H9 (cell line): ENCODE measurements around the gene FILIP1. TPM values are rescaled to one million over a fixed set of nuclear protein-coding genes. Genes with fewer than 3 reads are reported as not detected.

Source experiments
- DNase-seq: peaks from one replicate; pipeline ENCODE4 v3.0.0-alpha.2; 2017
- H2AFZ ChIP-seq: one replicate; pipeline ENCODE4 v1.6.1; 2013; ENCODE audit warnings: mild to moderate bottlenecking, low read length, control low read depth, moderate library complexity
- H2AK5ac ChIP-seq: 2 replicates; pipeline ENCODE4 v1.6.1; 2013; ENCODE audit warnings: low read length, control low read depth, mixed read lengths; ENCODE audit not compliant: insufficient read length
- H2BK120ac ChIP-seq: one replicate; pipeline ENCODE4 v1.6.1; 2013; ENCODE audit warnings: low read depth, mild to moderate bottlenecking, low read length, control low read depth, inconsistent platforms; ENCODE audit not compliant: poor library complexity, severe bottlenecking
- H2BK12ac ChIP-seq: 2 replicates; pipeline ENCODE4 v1.6.1; 2013; ENCODE audit warnings: low read length, control low read depth, mixed read lengths, low read depth; ENCODE audit not compliant: insufficient read length
- H2BK15ac ChIP-seq: 2 replicates; pipeline ENCODE4 v1.6.1; 2013; ENCODE audit warnings: low read depth, low read length, control low read depth
- H2BK20ac ChIP-seq: one replicate; pipeline ENCODE4 v1.6.1; 2013; ENCODE audit warnings: low read depth, mild to moderate bottlenecking, low read length, control low read depth, inconsistent platforms; ENCODE audit not compliant: poor library complexity, severe bottlenecking
- H2BK5ac ChIP-seq: 2 replicates; pipeline ENCODE4 v1.6.1; 2013; ENCODE audit warnings: low read length, control low read depth, mixed read lengths; ENCODE audit not compliant: insufficient read length
- H3K14ac ChIP-seq: 2 replicates; pipeline ENCODE4 v1.6.1; 2013; ENCODE audit warnings: low read length, control low read depth; ENCODE audit not compliant: insufficient read depth
- H3K18ac ChIP-seq: 2 replicates; pipeline ENCODE4 v1.6.1; 2013; ENCODE audit warnings: low read depth, mild to moderate bottlenecking, mixed read lengths, low read length, control low read depth; ENCODE audit not compliant: insufficient read length
- H3K23ac ChIP-seq: 2 replicates; pipeline ENCODE4 v1.6.1; 2013; ENCODE audit warnings: low read length, control low read depth, mixed read lengths, low read depth; ENCODE audit not compliant: insufficient read length
- H3K23me2 ChIP-seq: 2 replicates; pipeline ENCODE4 v1.6.1; 2013; ENCODE audit warnings: low read depth, mild to moderate bottlenecking, mixed read lengths, low read length, control low read depth; ENCODE audit not compliant: insufficient read length, poor library complexity, severe bottlenecking
- H3K27ac ChIP-seq: 2 replicates; pipeline ENCODE4 v1.5.1; 2013; ENCODE audit warnings: low read length, control low read depth, mixed read lengths, low read depth; ENCODE audit not compliant: insufficient read length
- H3K27me3 ChIP-seq: 2 replicates; pipeline ENCODE4 v1.6.1; 2013; ENCODE audit warnings: low read length, control low read depth, inconsistent platforms; ENCODE audit not compliant: insufficient read depth
- H3K4ac ChIP-seq: 2 replicates; pipeline ENCODE4 v1.6.1; 2013; ENCODE audit warnings: low read depth, mild to moderate bottlenecking, control low read depth, inconsistent platforms, low read length, moderate library complexity
- H3K4me1 ChIP-seq: 2 replicates; pipeline ENCODE4 v1.6.1; 2013; ENCODE audit warnings: low read length, control low read depth, inconsistent platforms; ENCODE audit not compliant: insufficient read depth
- H3K4me2 ChIP-seq: 2 replicates; pipeline ENCODE4 v1.6.1; 2013; ENCODE audit warnings: low read length, control low read depth, mixed read lengths; ENCODE audit not compliant: insufficient read length, insufficient read depth
- H3K56ac ChIP-seq: 2 replicates; pipeline ENCODE4 v1.6.1; 2013; ENCODE audit warnings: low read depth, mild to moderate bottlenecking, mixed read lengths, low read length, control low read depth; ENCODE audit not compliant: insufficient read length
- H3K79me1 ChIP-seq: 2 replicates; pipeline ENCODE4 v1.6.1; 2013; ENCODE audit warnings: low read depth, mild to moderate bottlenecking, moderate library complexity, low read length, control low read depth, inconsistent platforms; ENCODE audit not compliant: insufficient read depth, poor library complexity, severe bottlenecking
- H3K79me2 ChIP-seq: 2 replicates; pipeline ENCODE4 v1.6.1; 2013; ENCODE audit warnings: low read length, control low read depth, inconsistent platforms; ENCODE audit not compliant: insufficient read depth
- H3K9ac ChIP-seq: 2 replicates; pipeline ENCODE4 v1.6.1; 2013; ENCODE audit warnings: low read length, control low read depth, mixed read lengths; ENCODE audit not compliant: insufficient read length; ENCODE audit errors: extremely low read depth
- H3K9me3 ChIP-seq: one replicate; pipeline ENCODE4 v1.6.1; 2013; ENCODE audit warnings: low read depth, low read length, inconsistent platforms; ENCODE audit not compliant: control insufficient read depth
- H3T11ph ChIP-seq: one replicate; pipeline ENCODE4 v1.6.1; 2013; ENCODE audit warnings: mild to moderate bottlenecking, low read length, control low read depth, inconsistent platforms
- H4K20me1 ChIP-seq: one replicate; pipeline ENCODE4 v1.6.1; 2013; ENCODE audit not compliant: control insufficient read depth, insufficient read length, insufficient read depth
- H4K5ac ChIP-seq: 2 replicates; pipeline ENCODE4 v1.6.1; 2013; ENCODE audit warnings: low read depth, mild to moderate bottlenecking, mixed read lengths, low read length, control low read depth; ENCODE audit not compliant: insufficient read length
- H4K8ac ChIP-seq: replicated peaks from 2 replicates; pipeline ENCODE4 v1.6.1; 2013; ENCODE audit warnings: low read length, control low read depth, mixed read lengths, low read depth; ENCODE audit not compliant: insufficient read length
- H4K91ac ChIP-seq: 2 replicates; pipeline ENCODE4 v1.6.1; 2013; ENCODE audit warnings: low read depth, mild to moderate bottlenecking, moderate library complexity, mixed read lengths, low read length, control low read depth; ENCODE audit not compliant: insufficient read length
- H3K27ac Mint-ChIP-seq, 3 experiments: 2 replicates in 2 of 3; 3 replicates in 1 of 3; pipeline ENCODE4 v1.8.0; 2020 to 2021; ENCODE audit warnings: mixed read lengths in 3 of 3, mild to moderate bottlenecking in 1 of 3, moderate library complexity in 1 of 3
- H3K27me3 Mint-ChIP-seq: 2 replicates; pipeline ENCODE4 v1.8.0; 2021; ENCODE audit warnings: low read depth, mild to moderate bottlenecking, moderate library complexity, mixed read lengths
- H3K36me3 Mint-ChIP-seq, 3 experiments: 2 replicates in 2 of 3; 3 replicates in 1 of 3; pipeline ENCODE4 v1.8.0; 2020 to 2021; ENCODE audit warnings: low read depth in 3 of 3, mixed read lengths in 3 of 3; ENCODE audit not compliant: insufficient read depth in 1 of 3
- H3K4me1 Mint-ChIP-seq, 2 experiments: 2 replicates each; pipeline ENCODE4 v1.8.0; 2020; ENCODE audit warnings: mixed read lengths in 2 of 2
- H3K4me3 Mint-ChIP-seq, 2 experiments: 2 replicates in 1 of 2; 3 replicates in 1 of 2; pipeline ENCODE4 v1.8.0; 2020 to 2021; ENCODE audit warnings: mild to moderate bottlenecking in 2 of 2, mixed read lengths in 2 of 2, moderate library complexity in 1 of 2
- H3K9me3 Mint-ChIP-seq, 2 experiments: 2 replicates in 1 of 2; 3 replicates in 1 of 2; pipeline ENCODE4 v1.8.0; 2020; ENCODE audit warnings: mild to moderate bottlenecking in 2 of 2, mixed read lengths in 2 of 2, moderate library complexity in 1 of 2
- WGBS: extraction: QIAGEN DNeasy Blood & Tissue Kit; methylation state at CpG from one replicate; pipeline ENCODE4 v1.1.7; 2013; ENCODE audit warnings: missing lambda C conversion rate, low lambda C conversion rate, mixed read lengths; ENCODE audit not compliant: insufficient read length; ENCODE audit errors: extremely low coverage; 5-methylcytosine and 5-hydroxymethylcytosine counted together
- total RNA-seq: library from RNA; stranded (reverse); gene quantifications from 2 replicates; pipeline ENCODE4 v1.2.1, GENCODE V29; 2021
- TF ChIP-seq, protein P1 (sequence below): fragments of 200-600 bp; sonication (generic); conservative IDR thresholded peaks from 3 replicates; pipeline ENCODE4 v1.8.0; 2021; ENCODE audit warnings: antibody characterized with exemption, mild to moderate bottlenecking

Gene FILIP1
- total RNA-seq, 1 experiment from 2014 or later = 10.5 TPM

DNA sequence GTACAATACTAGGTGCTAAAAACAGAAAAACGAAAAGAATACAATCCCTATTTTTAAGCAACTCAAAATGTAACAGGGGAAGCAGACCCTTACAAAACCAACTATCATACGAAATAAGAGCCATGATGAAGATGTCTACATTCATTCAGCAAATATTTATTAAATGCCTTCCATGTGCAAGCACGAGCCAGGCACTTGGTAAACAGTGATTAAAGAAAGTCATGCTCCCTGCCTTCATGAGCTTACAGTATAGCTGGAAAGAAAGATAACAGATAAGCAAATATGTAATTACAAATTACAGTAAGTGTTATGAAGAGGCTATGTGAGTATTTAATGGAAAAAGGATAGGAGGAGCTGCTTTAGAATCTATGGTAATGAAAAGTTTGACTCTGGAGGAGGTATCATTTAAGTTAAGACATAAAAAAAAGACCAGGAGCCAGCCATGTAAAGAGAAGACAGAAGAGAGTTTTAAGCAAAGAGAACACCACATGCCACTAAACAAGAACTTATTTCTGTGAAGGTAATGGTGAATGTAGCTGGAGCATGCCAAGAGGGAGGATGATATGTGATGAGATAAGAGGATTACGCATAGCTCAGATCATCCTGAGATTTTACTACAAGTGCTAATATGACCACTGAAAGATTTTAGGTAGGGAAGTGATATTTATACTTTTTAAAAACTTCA, 230.7 kb downstream of the FILIP1 start:
- Histone ChIP-seq H2BK15ac (no peak overlapping the region), H3K79me2 (no peaks in the 10 kb centered on the region), H3K4me2 (no peak overlapping the region), H2AFZ (no peak overlapping the region), H3K4ac (no peak overlapping the region), H3K23ac (no peak overlapping the region), H3K18ac (no peak overlapping the region), H3K79me1 (no peaks in the 10 kb centered on the region), H3K56ac (no peak overlapping the region), H3K14ac (no peak overlapping the region), H4K91ac (no peak overlapping the region), H2BK12ac (no peak overlapping the region), H3T11ph (no peak overlapping the region), H4K8ac (no peak overlapping the region), H3K4me1 (no peaks in the 10 kb centered on the region), H3K23me2 (no peaks in the 10 kb centered on the region), H2AK5ac (no peak overlapping the region), H2BK5ac (no peak overlapping the region), H3K27me3 (no peaks in the 10 kb centered on the region), H3K9ac (no peak overlapping the region), H4K20me1 (no peaks in the 10 kb centered on the region), H3K27ac (no peak overlapping the region), H2BK20ac (no peak overlapping the region), H2BK120ac (no peak overlapping the region), H3K9me3 (no peaks in the 10 kb centered on the region), H4K5ac (no peak overlapping the region)
- TF ChIP-seq, protein P1, sequence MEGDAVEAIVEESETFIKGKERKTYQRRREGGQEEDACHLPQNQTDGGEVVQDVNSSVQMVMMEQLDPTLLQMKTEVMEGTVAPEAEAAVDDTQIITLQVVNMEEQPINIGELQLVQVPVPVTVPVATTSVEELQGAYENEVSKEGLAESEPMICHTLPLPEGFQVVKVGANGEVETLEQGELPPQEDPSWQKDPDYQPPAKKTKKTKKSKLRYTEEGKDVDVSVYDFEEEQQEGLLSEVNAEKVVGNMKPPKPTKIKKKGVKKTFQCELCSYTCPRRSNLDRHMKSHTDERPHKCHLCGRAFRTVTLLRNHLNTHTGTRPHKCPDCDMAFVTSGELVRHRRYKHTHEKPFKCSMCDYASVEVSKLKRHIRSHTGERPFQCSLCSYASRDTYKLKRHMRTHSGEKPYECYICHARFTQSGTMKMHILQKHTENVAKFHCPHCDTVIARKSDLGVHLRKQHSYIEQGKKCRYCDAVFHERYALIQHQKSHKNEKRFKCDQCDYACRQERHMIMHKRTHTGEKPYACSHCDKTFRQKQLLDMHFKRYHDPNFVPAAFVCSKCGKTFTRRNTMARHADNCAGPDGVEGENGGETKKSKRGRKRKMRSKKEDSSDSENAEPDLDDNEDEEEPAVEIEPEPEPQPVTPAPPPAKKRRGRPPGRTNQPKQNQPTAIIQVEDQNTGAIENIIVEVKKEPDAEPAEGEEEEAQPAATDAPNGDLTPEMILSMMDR = no peak
- DNase-seq = no peak
- Mint-ChIP-seq H3K27me3 (no peaks in the 10 kb centered on the region), H3K4me3 (no peak overlapping the region), H3K9me3 (no peaks in the 10 kb centered on the region), H3K4me1 (peaks cover 11 to 13% of the 10 kb centered on the region in 2 experiments), H3K27ac (peak overlapping the region in 1 of 3 experiments; percentile 1; a peak in 2 of 7 replicates), H3K36me3 (peaks cover 2 to 32% (median 23%) of the 10 kb centered on the region in 3 experiments; a peak in 5 of 7 replicates)
- no CpG with 5 or more reads among the region's 4 CpGs for WGBS
